K562 (cell line): ENCODE data around the gene DDIT3. TPM values are rescaled to one million over a fixed set of nuclear protein-coding genes. Genes with fewer than 3 reads are reported as not detected.

Experiments used
- BRF1 ChIP-seq: IDR thresholded peaks from 3 replicates; pipeline ENCODE4 v1.6.1; 2011; ENCODE audit warnings: borderline replicate concordance, mild to moderate bottlenecking; ENCODE audit not compliant: insufficient read length; ENCODE audit errors: extremely low read depth
- CHD4 ChIP-seq: fragments of 200-600 bp; sonication (generic); IDR thresholded peaks from 3 replicates; pipeline ENCODE4 v1.6.1; 2012; ENCODE audit warnings: low read depth, mild to moderate bottlenecking, mixed read lengths, low read length, inconsistent platforms; ENCODE audit not compliant: insufficient read depth, insufficient replicate concordance, poor library complexity, severe bottlenecking
- HLTF ChIP-seq: fragments of 450-650 bp; IDR thresholded peaks from 2 replicates; pipeline ENCODE4 v1.6.1; 2016
- HMG20B ChIP-seq: fragments of 250-450 bp; sonication (Bioruptor Pico); IDR thresholded peaks from 2 replicates; pipeline ENCODE4 v1.5.0; 2021; ENCODE audit warnings: mild to moderate bottlenecking
- MEF2A ChIP-seq: IDR thresholded peaks from 2 replicates; pipeline ENCODE4 v1.6.1; 2011; ENCODE audit warnings: low read depth, mild to moderate bottlenecking, low read length, moderate library complexity; ENCODE audit not compliant: control insufficient read depth
- MIER1 ChIP-seq: fragments of 450-650 bp; IDR thresholded peaks from 2 replicates; pipeline ENCODE4 v1.6.1; 2016; ENCODE audit warnings: antibody characterized with exemption, mild to moderate bottlenecking, low read depth
- MYC ChIP-seq, 2 experiments: fragments of 250-450 bp in 1 of 2; sonication (Bioruptor Pico) in 1 of 2; IDR thresholded peaks; 2 replicates each; pipeline versions ENCODE4 v1.5.1 to v1.6.1; 2012 to 2021; ENCODE audit warnings: low read depth in 2 of 2, borderline replicate concordance in 1 of 2, improper control_type of control experiment in 1 of 2, low read length in 1 of 2, mild to moderate bottlenecking in 1 of 2, moderate library complexity in 1 of 2
- POLR2AphosphoS2 ChIP-seq: IDR thresholded peaks from 2 replicates; pipeline ENCODE4 v1.6.1; 2012; ENCODE audit warnings: low read length, improper control_type of control experiment
- PRPF4 ChIP-seq: fragments of 200-400 bp; formaldehyde crosslinking; IDR thresholded peaks from one replicate; pipeline ENCODE4 v1.6.1; 2017; ENCODE audit warnings: low read length, low read depth, mild to moderate bottlenecking; ENCODE audit not compliant: insufficient read depth, poor library complexity, severe bottlenecking
- RBM39 ChIP-seq: fragments of 200-400 bp; formaldehyde crosslinking; optimal IDR thresholded peaks from 2 replicates; pipeline ENCODE3; 2018; ENCODE audit warnings: low read depth, low read length
- TAL1 ChIP-seq: fragments of 450-650 bp; IDR thresholded peaks from 2 replicates; pipeline ENCODE4 v1.6.1; 2016; ENCODE audit warnings: mild to moderate bottlenecking
- U2AF1 ChIP-seq: fragments of 200-400 bp; formaldehyde crosslinking; optimal IDR thresholded peaks from 2 replicates; pipeline ENCODE3; 2017; ENCODE audit warnings: mild to moderate bottlenecking, low read depth, low read length, moderate library complexity
- ZNF232 ChIP-seq: sonication (generic); formaldehyde crosslinking; IDR thresholded peaks from 2 replicates; pipeline ENCODE4 v1.8.0; 2022; ENCODE audit warnings: mild to moderate bottlenecking, missing genetic modification reagents
- ZNF589 ChIP-seq: fragments of 200-800 bp; sonication (Bioruptor generic); IDR thresholded peaks from 2 replicates; pipeline ENCODE4 v1.6.1; 2016; ENCODE audit warnings: low read depth, missing genetic modification characterization, missing compliant biosample characterization
- polyA plus RNA-seq, 8 experiments: library from polyadenylated mRNA; depleted of rRNA in 4 of 8; stranded (reverse) in 5 of 8; unstranded in 3 of 8; fragments of >200 nt; fragmentation: Nextera tagmentation in 2 of 8; fragmentation: Illumina TruSeq in 1 of 8; extraction: Ambion mirVana in 2 of 8; extraction: Trizol in 1 of 8; gene quantifications; 2 replicates each; pipeline versions ENCODE4 v1.2.1 to v1.2.3, GENCODE V29; 2011 to 2014; ENCODE audit warnings: inconsistent platforms in 1 of 8, missing spikeins in 1 of 8
- total RNA-seq, 7 experiments: library from RNA; depleted of rRNA in 6 of 7; stranded (reverse); fragments of >200 nt in 6 of 7; fragmentation: Illumina TruSeq in 2 of 7; extraction: Trizol in 2 of 7; gene quantifications; 2 replicates each; pipeline versions ENCODE4 v1.2.1 to v1.2.3, GENCODE V29; 2011 to 2021; ENCODE audit warnings: low replicate concordance in 1 of 7
- TF ChIP-seq, protein P1 (sequence below): fragments of 250-450 bp; sonication (Bioruptor Pico); IDR thresholded peaks from 2 replicates; pipeline ENCODE4 v1.5.0; 2022; ENCODE audit warnings: mild to moderate bottlenecking
- TF ChIP-seq, protein P2 (sequence below): fragments of 250-450 bp; sonication (Bioruptor Pico); IDR thresholded peaks from 2 replicates; pipeline ENCODE4 v1.5.0; 2021
- TF ChIP-seq, protein P3 (sequence below): fragments of 200-400 bp; formaldehyde crosslinking; IDR thresholded peaks from 2 replicates; pipeline ENCODE4 v1.6.1; 2017; ENCODE audit warnings: mild to moderate bottlenecking, low read depth, low read length, moderate library complexity
- TF ChIP-seq, protein P4 (sequence below): fragments of 250-450 bp; sonication (Bioruptor Pico); IDR thresholded peaks from 2 replicates; pipeline ENCODE4 v1.5.0; 2021; ENCODE audit warnings: mild to moderate bottlenecking, moderate library complexity

DDIT3 gene
- total and polyA plus RNA-seq, 9 of the 15 experiments (the other 6 are each of a cell fraction or from before 2014, with no cell fraction given), result 59.1 to 272 (median 89.9) TPM

DNA sequence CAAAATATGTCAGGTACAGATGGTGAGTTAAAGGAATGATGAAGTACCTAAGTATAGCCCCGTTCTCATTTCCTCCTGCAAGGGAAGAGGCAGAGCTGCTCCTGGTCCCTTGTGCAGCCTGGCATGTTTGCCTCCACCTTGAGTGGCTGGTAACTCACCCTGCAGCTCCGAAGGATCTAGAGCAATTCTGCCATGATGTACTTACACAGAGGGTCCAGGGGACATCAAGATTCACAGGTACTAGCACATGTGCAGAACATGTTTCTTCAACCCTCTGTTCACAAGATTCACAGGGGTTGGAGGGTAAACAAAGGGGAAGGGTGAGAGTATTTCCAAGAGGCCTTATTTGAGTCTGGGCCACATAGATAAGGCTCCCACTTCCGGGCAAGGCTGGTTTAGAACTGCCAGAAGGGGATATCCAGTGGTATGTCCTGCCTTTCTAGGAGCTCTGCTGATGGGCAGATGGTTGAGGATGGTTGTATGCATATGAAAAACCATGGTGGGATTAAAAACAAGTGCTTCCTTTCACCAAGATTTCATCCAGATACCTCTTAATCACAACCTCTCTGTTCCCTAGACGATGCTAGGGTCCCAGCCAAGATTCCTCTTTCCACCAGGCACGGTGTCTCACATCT is 18.9 kb upstream of the DDIT3 start (continued):
- TF ChIP-seq, protein P1, sequence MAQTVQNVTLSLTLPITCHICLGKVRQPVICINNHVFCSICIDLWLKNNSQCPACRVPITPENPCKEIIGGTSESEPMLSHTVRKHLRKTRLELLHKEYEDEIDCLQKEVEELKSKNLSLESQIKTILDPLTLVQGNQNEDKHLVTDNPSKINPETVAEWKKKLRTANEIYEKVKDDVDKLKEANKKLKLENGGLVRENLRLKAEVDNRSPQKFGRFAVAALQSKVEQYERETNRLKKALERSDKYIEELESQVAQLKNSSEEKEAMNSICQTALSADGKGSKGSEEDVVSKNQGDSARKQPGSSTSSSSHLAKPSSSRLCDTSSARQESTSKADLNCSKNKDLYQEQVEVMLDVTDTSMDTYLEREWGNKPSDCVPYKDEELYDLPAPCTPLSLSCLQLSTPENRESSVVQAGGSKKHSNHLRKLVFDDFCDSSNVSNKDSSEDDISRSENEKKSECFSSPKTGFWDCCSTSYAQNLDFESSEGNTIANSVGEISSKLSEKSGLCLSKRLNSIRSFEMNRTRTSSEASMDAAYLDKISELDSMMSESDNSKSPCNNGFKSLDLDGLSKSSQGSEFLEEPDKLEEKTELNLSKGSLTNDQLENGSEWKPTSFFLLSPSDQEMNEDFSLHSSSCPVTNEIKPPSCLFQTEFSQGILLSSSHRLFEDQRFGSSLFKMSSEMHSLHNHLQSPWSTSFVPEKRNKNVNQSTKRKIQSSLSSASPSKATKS (CRISPR knock-in tag), result no peak
- TF ChIP-seq CHD4 (no peak), U2AF1 (no peak), ZNF232 (CRISPR knock-in tag) (no peak), BRF1 (no peak), MYC (IDR thresholded peaks at IDR 0.05; ENCODE audit: low read depth, low read length) (peak; percentile 74), MYC (CRISPR knock-in tag; IDR thresholded peaks at IDR 0.05; ENCODE audit: borderline replicate concordance, low read depth) (no peak), RBM39 (no peak), PRPF4 (no peak), ZNF589 (0 out of 2 replicates have a peak, but pooled peaks have one; percentile 58), MEF2A (no peak), HLTF (0 out of 2 replicates have a peak, but pooled peaks have one; percentile 40), HMG20B (CRISPR knock-in tag) (no peak), MIER1 (no peak), TAL1 (peak; percentile 94), POLR2AphosphoS2 (no peak)
- TF ChIP-seq, protein P2, sequence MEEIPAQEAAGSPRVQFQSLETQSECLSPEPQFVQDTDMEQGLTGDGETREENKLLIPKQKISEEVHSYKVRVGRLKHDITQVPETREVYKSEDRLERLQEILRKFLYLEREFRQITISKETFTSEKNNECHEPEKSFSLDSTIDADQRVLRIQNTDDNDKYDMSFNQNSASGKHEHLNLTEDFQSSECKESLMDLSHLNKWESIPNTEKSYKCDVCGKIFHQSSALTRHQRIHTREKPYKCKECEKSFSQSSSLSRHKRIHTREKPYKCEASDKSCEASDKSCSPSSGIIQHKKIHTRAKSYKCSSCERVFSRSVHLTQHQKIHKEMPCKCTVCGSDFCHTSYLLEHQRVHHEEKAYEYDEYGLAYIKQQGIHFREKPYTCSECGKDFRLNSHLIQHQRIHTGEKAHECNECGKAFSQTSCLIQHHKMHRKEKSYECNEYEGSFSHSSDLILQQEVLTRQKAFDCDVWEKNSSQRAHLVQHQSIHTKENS, result no peak
- TF ChIP-seq, protein P3, sequence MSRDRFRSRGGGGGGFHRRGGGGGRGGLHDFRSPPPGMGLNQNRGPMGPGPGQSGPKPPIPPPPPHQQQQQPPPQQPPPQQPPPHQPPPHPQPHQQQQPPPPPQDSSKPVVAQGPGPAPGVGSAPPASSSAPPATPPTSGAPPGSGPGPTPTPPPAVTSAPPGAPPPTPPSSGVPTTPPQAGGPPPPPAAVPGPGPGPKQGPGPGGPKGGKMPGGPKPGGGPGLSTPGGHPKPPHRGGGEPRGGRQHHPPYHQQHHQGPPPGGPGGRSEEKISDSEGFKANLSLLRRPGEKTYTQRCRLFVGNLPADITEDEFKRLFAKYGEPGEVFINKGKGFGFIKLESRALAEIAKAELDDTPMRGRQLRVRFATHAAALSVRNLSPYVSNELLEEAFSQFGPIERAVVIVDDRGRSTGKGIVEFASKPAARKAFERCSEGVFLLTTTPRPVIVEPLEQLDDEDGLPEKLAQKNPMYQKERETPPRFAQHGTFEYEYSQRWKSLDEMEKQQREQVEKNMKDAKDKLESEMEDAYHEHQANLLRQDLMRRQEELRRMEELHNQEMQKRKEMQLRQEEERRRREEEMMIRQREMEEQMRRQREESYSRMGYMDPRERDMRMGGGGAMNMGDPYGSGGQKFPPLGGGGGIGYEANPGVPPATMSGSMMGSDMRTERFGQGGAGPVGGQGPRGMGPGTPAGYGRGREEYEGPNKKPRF, result no peak
- TF ChIP-seq, protein P4, sequence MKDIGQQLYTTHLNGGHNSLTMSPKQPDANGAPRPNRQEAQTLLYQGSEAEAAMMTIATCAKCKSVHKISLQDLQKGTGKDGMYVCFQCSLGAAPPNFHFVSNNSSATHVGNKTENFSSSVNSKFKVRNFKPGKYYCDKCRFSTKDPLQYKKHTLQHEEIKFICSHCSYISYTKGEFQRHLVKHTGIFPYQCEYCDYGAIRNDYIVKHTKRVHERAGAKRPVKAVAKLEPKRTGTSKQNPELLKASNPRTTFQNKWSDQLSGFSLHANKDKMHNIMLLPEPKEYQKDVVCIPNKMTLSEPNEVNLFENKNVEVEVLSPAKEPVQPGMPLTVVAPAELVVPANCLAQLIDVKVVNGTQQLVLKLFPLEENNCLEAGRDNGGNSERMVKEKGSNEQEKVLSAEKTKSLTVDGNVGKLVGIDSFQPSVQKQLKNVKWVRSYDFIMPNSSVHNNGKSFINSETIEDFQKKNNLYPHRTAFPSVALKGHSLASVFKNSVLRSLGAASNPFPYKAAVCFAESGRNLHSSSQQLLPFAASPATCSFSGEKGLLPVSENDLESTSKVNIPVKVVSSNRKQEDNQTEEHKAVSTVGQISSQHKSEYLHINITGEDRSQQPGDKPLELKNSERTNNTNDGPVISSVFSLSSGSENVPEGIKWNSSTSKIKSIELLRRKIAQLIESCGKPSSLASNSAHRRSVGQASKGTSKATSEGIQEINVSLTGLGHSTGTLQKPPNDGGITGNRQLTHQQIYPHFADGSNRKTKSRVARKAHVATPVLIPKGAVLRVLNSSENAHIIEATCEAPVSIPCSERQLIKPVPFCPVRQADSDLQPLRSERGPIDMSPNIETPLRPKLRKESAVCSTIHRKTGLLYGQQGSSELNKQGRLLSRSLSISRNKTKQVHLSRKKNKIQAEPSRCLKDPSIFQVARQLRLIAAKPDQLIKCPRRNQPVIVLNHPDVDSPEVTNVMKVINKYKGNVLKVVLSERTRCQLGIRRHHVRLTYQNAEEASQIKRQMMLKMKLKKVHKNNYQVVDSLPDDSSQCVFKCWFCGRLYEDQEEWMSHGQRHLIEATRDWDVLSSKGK (CRISPR knock-in tag), result no peak
